Mesendoderm (in vitro differentiated cells): ENCODE data around the gene PDHA1.

Experiments used
- DNase-seq: peaks from one replicate; pipeline ENCODE4 v3.0.0; 2013
- H2AK5ac ChIP-seq: 2 replicates; pipeline ENCODE4 v1.6.1; 2013; ENCODE audit warnings: low read length, inconsistent platforms
- H2BK120ac ChIP-seq: 2 replicates; pipeline ENCODE4 v1.6.1; 2013; ENCODE audit warnings: low read depth, mild to moderate bottlenecking, low read length, moderate library complexity, mixed read lengths
- H2BK15ac ChIP-seq: replicated peaks from 2 replicates; pipeline ENCODE4 v1.6.1; 2013; ENCODE audit warnings: low read depth, mild to moderate bottlenecking, moderate library complexity
- H2BK5ac ChIP-seq: 2 replicates; pipeline ENCODE4 v1.6.1; 2013; ENCODE audit warnings: low read length, inconsistent platforms
- H3K18ac ChIP-seq: 2 replicates; pipeline ENCODE4 v1.6.1; 2013; ENCODE audit warnings: mild to moderate bottlenecking, low read length, mixed read lengths
- H3K23ac ChIP-seq: one replicate; pipeline ENCODE4 v1.6.1; 2013; ENCODE audit warnings: low read length
- H3K27ac ChIP-seq: 2 replicates; pipeline ENCODE4 v1.5.1; 2013; ENCODE audit warnings: low read depth, mild to moderate bottlenecking, inconsistent platforms, low read length, moderate library complexity
- H3K27me3 ChIP-seq: 2 replicates; pipeline ENCODE4 v1.6.1; 2013; ENCODE audit warnings: low read length, control low read depth, mild to moderate bottlenecking, inconsistent platforms; ENCODE audit not compliant: insufficient read depth, poor library complexity
- H3K36me3 ChIP-seq: 2 replicates; pipeline ENCODE4 v1.6.1; 2013; ENCODE audit warnings: low read length, inconsistent platforms; ENCODE audit not compliant: control insufficient read depth, insufficient read depth
- H3K4ac ChIP-seq: one replicate; pipeline ENCODE4 v1.6.1; 2013; ENCODE audit warnings: low read depth, mild to moderate bottlenecking, low read length, moderate library complexity
- H3K4me1 ChIP-seq: 2 replicates; pipeline ENCODE4 v1.6.1; 2013; ENCODE audit warnings: low read depth, low read length, inconsistent platforms; ENCODE audit not compliant: control insufficient read depth
- H3K4me2 ChIP-seq: 2 replicates; pipeline ENCODE4 v1.6.1; 2013; ENCODE audit warnings: low read length
- H3K4me3 ChIP-seq: 2 replicates; pipeline ENCODE4 v1.5.1; 2013; ENCODE audit warnings: mild to moderate bottlenecking, low read length
- H3K56ac ChIP-seq: one replicate; pipeline ENCODE4 v1.6.1; 2013; ENCODE audit warnings: low read length
- H3K79me1 ChIP-seq: 2 replicates; pipeline ENCODE4 v1.6.1; 2013; ENCODE audit warnings: low read length, inconsistent platforms
- H3K79me2 ChIP-seq: 2 replicates; pipeline ENCODE4 v1.6.1; 2013; ENCODE audit warnings: mild to moderate bottlenecking, low read length; ENCODE audit not compliant: control insufficient read depth, insufficient read depth
- H3K9ac ChIP-seq: 2 replicates; pipeline ENCODE4 v1.6.1; 2013; ENCODE audit warnings: low read length, inconsistent platforms
- H4K5ac ChIP-seq: one replicate; pipeline ENCODE4 v1.6.1; 2013; ENCODE audit warnings: low read length
- H4K8ac ChIP-seq: one replicate; pipeline ENCODE4 v1.6.1; 2013; ENCODE audit warnings: low read depth, mild to moderate bottlenecking, control low read depth, low read length, moderate library complexity
- WGBS: extraction: QIAGEN DNeasy Blood & Tissue Kit; methylation state at CpG from one replicate; pipeline ENCODE4 v1.1.7; 2013; ENCODE audit warnings: low lambda C conversion rate, missing lambda C conversion rate; ENCODE audit not compliant: insufficient coverage; ENCODE audit errors: extremely low coverage; 5-methylcytosine and 5-hydroxymethylcytosine counted together

PDHA1 gene

GRCh38 chrX:19349264-19349663 lies 5.5 kb downstream of the PDHA1 start:
- Histone ChIP-seq H2BK120ac (no peak overlapping the region), H3K4ac (no peak overlapping the region), H3K9ac (no peak overlapping the region), H3K23ac (no peak overlapping the region), H3K4me2 (no peak overlapping the region), H3K27me3 (no peaks in the 10 kb centered on the region), H3K56ac (no peak overlapping the region), H3K27ac (no peak overlapping the region), H3K4me1 (no peaks in the 10 kb centered on the region), H4K8ac (no peak overlapping the region), H3K36me3 (no peaks in the 10 kb centered on the region), H4K5ac (no peak overlapping the region), H3K18ac (no peak overlapping the region), H2BK5ac (no peak overlapping the region), H3K79me2 (peaks cover 16% of the 10 kb centered on the region), H3K79me1 (no peaks in the 10 kb centered on the region), H3K4me3 (no peak overlapping the region), H2AK5ac (no peak overlapping the region), H2BK15ac (no peak overlapping the region)
- DNase-seq, result no peak
- no CpG with 5 or more reads among the region's 2 CpGs for WGBS

GRCh38 chrX:19350941-19351384 lies 7.2 kb downstream of the PDHA1 start:
- Histone ChIP-seq H3K79me2 (peaks cover 8% of the 10 kb centered on the region), H2BK120ac (no peak overlapping the region), H3K4me3 (no peak overlapping the region), H4K5ac (no peak overlapping the region), H3K23ac (no peak overlapping the region), H3K4me2 (no peak overlapping the region), H4K8ac (no peak overlapping the region), H2BK5ac (no peak overlapping the region), H2BK15ac (no peak overlapping the region), H3K56ac (no peak overlapping the region), H3K4me1 (no peaks in the 10 kb centered on the region), H3K9ac (no peak overlapping the region), H3K4ac (no peak overlapping the region), H3K27me3 (no peaks in the 10 kb centered on the region), H3K18ac (no peak overlapping the region), H3K79me1 (no peaks in the 10 kb centered on the region), H2AK5ac (no peak overlapping the region), H3K27ac (no peak overlapping the region), H3K36me3 (no peaks in the 10 kb centered on the region)
- WGBS, result no CpG with 5 or more reads among the region's 8 CpGs
- DNase-seq, result no peak

- H3K4me2 ChIP-seq, result no peak overlapping the region
- H4K5ac ChIP-seq, result no peak overlapping the region
- H4K8ac ChIP-seq, result no peak overlapping the region
- no peak overlapping the region for H2BK120ac ChIP-seq
- H2BK15ac ChIP-seq, result no peak overlapping the region
- no peak overlapping the region for H3K56ac ChIP-seq
- no peak overlapping the region for H2BK5ac ChIP-seq
- no peaks in the 10 kb centered on the region for H3K27me3 ChIP-seq
- no peak overlapping the region for H3K4me3 ChIP-seq
- no peaks in the 10 kb centered on the region for H3K79me1 ChIP-seq
- no peak for DNase-seq
- WGBS, result no CpG with 5 or more reads among the region's 6 CpGs
- no peaks in the 10 kb centered on the region for H3K36me3 ChIP-seq
- no peak overlapping the region for H3K23ac ChIP-seq
- no peak overlapping the region for H2AK5ac ChIP-seq
- no peak overlapping the region for H3K9ac ChIP-seq
- H3K4me1 ChIP-seq, result no peaks in the 10 kb centered on the region
- H3K79me2 ChIP-seq, result no peaks in the 10 kb centered on the region
- no peak overlapping the region for H3K27ac ChIP-seq
- H3K4ac ChIP-seq, result no peak overlapping the region
- H3K18ac ChIP-seq, result no peak overlapping the region
Observed at GRCh38 chrX:19354625-19355024, 10.9 kb downstream of the PDHA1 start.

DNA sequence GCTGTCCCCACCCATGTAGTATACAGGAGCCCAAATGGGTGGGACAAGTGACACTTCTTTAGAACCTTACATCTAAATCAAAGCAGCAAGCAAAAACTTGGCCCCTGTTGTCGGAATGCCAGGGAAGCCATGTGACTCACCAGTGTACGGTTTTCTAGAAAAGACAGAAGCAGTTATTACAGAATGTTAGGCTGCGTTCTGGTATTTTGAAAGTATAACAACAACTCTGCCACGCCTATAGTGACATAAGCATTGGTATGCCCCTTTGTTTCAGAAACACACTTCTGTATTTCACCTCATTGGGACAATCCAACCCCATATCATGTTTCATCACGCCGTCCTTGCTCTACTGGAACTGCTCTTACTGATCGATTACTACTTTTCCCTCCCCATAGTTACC lies 14.8 kb downstream of the PDHA1 start:
- Histone ChIP-seq H3K4me3 (no peak overlapping the region), H3K27me3 (no peaks in the 10 kb centered on the region), H3K36me3 (no peaks in the 10 kb centered on the region), H3K79me1 (no peaks in the 10 kb centered on the region), H2BK120ac (no peak overlapping the region), H3K27ac (no peak overlapping the region), H2AK5ac (no peak overlapping the region), H3K23ac (no peak overlapping the region), H3K4me1 (no peaks in the 10 kb centered on the region), H3K56ac (no peak overlapping the region), H4K5ac (no peak overlapping the region), H3K79me2 (no peaks in the 10 kb centered on the region), H3K4me2 (no peak overlapping the region), H3K9ac (no peak overlapping the region), H3K4ac (no peak overlapping the region), H3K18ac (no peak overlapping the region), H2BK15ac (no peak overlapping the region), H4K8ac (no peak overlapping the region), H2BK5ac (no peak overlapping the region)
- WGBS, result no CpG with 5 or more reads among the region's 7 CpGs
- no peak for DNase-seq

- WGBS, result no CpG with 5 or more reads among the region's 6 CpGs
- H3K23ac ChIP-seq, result no peak overlapping the region
- H3K79me1 ChIP-seq, result no peaks in the 10 kb centered on the region
- H2BK15ac ChIP-seq, result no peak overlapping the region
- H3K27me3 ChIP-seq, result no peaks in the 10 kb centered on the region
- H3K4me3 ChIP-seq, result no peak overlapping the region
- no peak overlapping the region for H2BK120ac ChIP-seq
- peak; percentile 11 for DNase-seq
- no peak overlapping the region for H3K27ac ChIP-seq
- H2AK5ac ChIP-seq, result no peak overlapping the region
- no peak overlapping the region for H4K8ac ChIP-seq
- H3K36me3 ChIP-seq, result no peaks in the 10 kb centered on the region
- H4K5ac ChIP-seq, result no peak overlapping the region
- no peak overlapping the region for H3K4me2 ChIP-seq
- no peak overlapping the region for H3K4ac ChIP-seq
- H2BK5ac ChIP-seq, result no peak overlapping the region
- no peaks in the 10 kb centered on the region for H3K4me1 ChIP-seq
- H3K79me2 ChIP-seq, result no peaks in the 10 kb centered on the region
- H3K18ac ChIP-seq, result no peak overlapping the region
- H3K56ac ChIP-seq, result no peak overlapping the region
- no peak overlapping the region for H3K9ac ChIP-seq
Observed at GRCh38 chrX:19360903-19361302, 17.2 kb downstream of the PDHA1 start.

GRCh38 chrX:19361701-19362100 lies 18.0 kb downstream of the PDHA1 start:
- H2BK120ac ChIP-seq, result no peak overlapping the region
- no peak overlapping the region for H3K4me3 ChIP-seq
- no peak overlapping the region for H3K56ac ChIP-seq
- H3K36me3 ChIP-seq, result no peaks in the 10 kb centered on the region
- DNase-seq, result peak; percentile 62
- H3K18ac ChIP-seq, result no peak overlapping the region
- no peaks in the 10 kb centered on the region for H3K4me1 ChIP-seq
- no peaks in the 10 kb centered on the region for H3K27me3 ChIP-seq
- no peaks in the 10 kb centered on the region for H3K79me2 ChIP-seq
- H4K5ac ChIP-seq, result no peak overlapping the region
- no peak overlapping the region for H3K4ac ChIP-seq
- WGBS, result no CpG with 5 or more reads among the region's 4 CpGs
- no peak overlapping the region for H2BK5ac ChIP-seq
- H2AK5ac ChIP-seq, result no peak overlapping the region
- H3K23ac ChIP-seq, result no peak overlapping the region
- H4K8ac ChIP-seq, result no peak overlapping the region
- H2BK15ac ChIP-seq, result no peak overlapping the region
- no peak overlapping the region for H3K27ac ChIP-seq
- H3K9ac ChIP-seq, result no peak overlapping the region
- no peaks in the 10 kb centered on the region for H3K79me1 ChIP-seq
- no peak overlapping the region for H3K4me2 ChIP-seq
